Endothelial cell of umbilical vein (primary cell): Measurements from ENCODE around the gene MEOX1.

Experiments
- CTCF ChIP-seq, 2 donors: IDR thresholded peaks; 1 replicate in 1 of 2; 2 replicates in 1 of 2; pipeline ENCODE4 v1.5.1; 2011; ENCODE audit warnings: low read length in 2 of 2, mild to moderate bottlenecking in 2 of 2, moderate library complexity in 2 of 2, control low read depth in 1 of 2, inconsistent platforms in 1 of 2, low read depth in 1 of 2; ENCODE audit not compliant: insufficient read depth in 1 of 2; ENCODE audit errors: extremely low read depth in 1 of 2
- EZH2 ChIP-seq: IDR thresholded peaks from 2 replicates; pipeline ENCODE4 v1.6.1; 2012; ENCODE audit warnings: borderline replicate concordance, low read depth, mild to moderate bottlenecking, moderate library complexity, low read length, inconsistent platforms; ENCODE audit not compliant: severe bottlenecking
- GATA2 ChIP-seq: IDR thresholded peaks from 2 replicates; pipeline ENCODE4 v1.7.0; 2011; ENCODE audit warnings: low read depth, mild to moderate bottlenecking, moderate library complexity, mixed read lengths, low read length; ENCODE audit not compliant: insufficient read length, insufficient read depth
- JUN ChIP-seq: IDR thresholded peaks from 2 replicates; pipeline ENCODE4 v1.6.1; 2011; ENCODE audit warnings: borderline replicate concordance, low read depth; ENCODE audit not compliant: insufficient read length, insufficient read depth
- MAX ChIP-seq: IDR thresholded peaks from 2 replicates; pipeline ENCODE4 v1.6.1; 2011; ENCODE audit not compliant: insufficient read depth, insufficient read length
- MYC ChIP-seq: IDR thresholded peaks from one replicate; pipeline ENCODE4 v1.6.1; 2011; ENCODE audit warnings: mild to moderate bottlenecking, low read depth, low read length
- POLR2A ChIP-seq: IDR thresholded peaks from 2 replicates; pipeline ENCODE4 v1.6.1; 2012; ENCODE audit warnings: low read depth, mild to moderate bottlenecking, control low read depth, low read length
- POLR2AphosphoS5 ChIP-seq: IDR thresholded peaks from 2 replicates; pipeline ENCODE4 v1.6.1; 2012; ENCODE audit warnings: low read depth, mild to moderate bottlenecking, control low read depth, low read length, moderate library complexity; ENCODE audit not compliant: insufficient read depth

- TF ChIP-seq POLR2A (no peak), CTCF (IDR thresholded peaks at IDR 0.05; ENCODE audit: extremely low read depth in 1 of 2, insufficient read depth in 1 of 2, low read depth in 1 of 2, low read length in 2 of 2) (no peak), EZH2 (no peak), POLR2AphosphoS5 (no peak), MAX (no peak), JUN (no peak), MYC (no peak), GATA2 (no peak)
These were observed 2.8 kb downstream of the MEOX1 start for GRCh38 chr17:43658900-43659299.
